Upper lobe of left lung (tissue), 4 donors: ENCODE measurements around the gene TMEM217.
"Not testable (repeated sequence)": the region's sequence is repeated elsewhere in the genome, so short reads cannot be mapped to it uniquely, and the experiment has no call there.

Experiments used
- EP300 ChIP-seq, 4 donors: sonication (generic); formaldehyde crosslinking; IDR thresholded peaks; one replicate each; pipeline ENCODE4 v1.5.1; 2017; ENCODE audit warnings: antibody characterized with exemption in 4 of 4, control low read depth in 2 of 4
- POLR2A ChIP-seq, 4 donors: fragments of 450-650 bp; IDR thresholded peaks; one replicate each; pipeline ENCODE4 v1.5.1; 2016 to 2017; ENCODE audit warnings: antibody characterized with exemption in 4 of 4, mild to moderate bottlenecking in 2 of 4
- TF ChIP-seq, protein P1 (sequence below), 6 experiments: fragments of 450-650 bp in 4 of 6; fragments of 200-600 bp in 2 of 6; sonication (generic) in 2 of 6; IDR thresholded peaks; one replicate each; pipeline ENCODE4 v1.5.1; 2016 to 2019; ENCODE audit warnings: antibody characterized with exemption in 6 of 6

DNA sequence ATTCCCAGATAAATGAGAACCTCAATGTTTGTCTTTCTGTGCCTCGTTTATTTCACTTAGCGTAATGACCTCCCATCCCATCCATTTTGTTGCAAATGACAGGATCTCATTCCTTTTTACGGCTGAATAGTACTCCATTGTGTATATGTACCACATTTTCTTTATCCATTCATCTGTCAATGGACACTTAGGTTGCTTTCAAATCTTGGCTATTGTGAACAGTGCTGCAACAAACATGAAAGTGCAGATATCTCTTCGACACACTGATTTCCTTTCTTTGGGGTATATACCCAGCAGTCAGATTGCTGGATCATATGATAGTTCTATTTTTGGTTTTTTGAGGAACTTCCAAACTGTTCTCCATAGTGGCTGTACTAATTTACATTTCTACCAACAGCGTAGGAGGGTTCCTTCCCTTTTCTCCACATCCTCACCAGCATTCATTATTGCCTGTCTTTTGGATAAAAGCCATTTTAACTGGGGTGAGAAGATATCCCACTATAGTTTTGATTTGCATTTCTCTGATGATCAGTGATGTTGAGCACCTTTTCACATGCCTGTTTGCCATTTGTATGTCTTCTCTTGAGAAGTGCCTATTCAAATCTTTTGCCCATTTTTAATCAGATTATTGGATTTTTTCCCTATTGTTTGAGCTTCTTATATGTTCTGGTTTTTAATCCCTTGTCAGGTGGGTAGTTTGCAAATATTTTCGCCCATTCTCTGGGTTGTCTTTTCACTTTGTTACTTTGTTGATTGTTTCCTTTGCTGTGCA lies 71.8 kb downstream of the TMEM217 start:
- TF ChIP-seq POLR2A, EP300 (IDR thresholded peaks at IDR 0.05): not testable (repeated sequence)
- TF ChIP-seq, protein P1, sequence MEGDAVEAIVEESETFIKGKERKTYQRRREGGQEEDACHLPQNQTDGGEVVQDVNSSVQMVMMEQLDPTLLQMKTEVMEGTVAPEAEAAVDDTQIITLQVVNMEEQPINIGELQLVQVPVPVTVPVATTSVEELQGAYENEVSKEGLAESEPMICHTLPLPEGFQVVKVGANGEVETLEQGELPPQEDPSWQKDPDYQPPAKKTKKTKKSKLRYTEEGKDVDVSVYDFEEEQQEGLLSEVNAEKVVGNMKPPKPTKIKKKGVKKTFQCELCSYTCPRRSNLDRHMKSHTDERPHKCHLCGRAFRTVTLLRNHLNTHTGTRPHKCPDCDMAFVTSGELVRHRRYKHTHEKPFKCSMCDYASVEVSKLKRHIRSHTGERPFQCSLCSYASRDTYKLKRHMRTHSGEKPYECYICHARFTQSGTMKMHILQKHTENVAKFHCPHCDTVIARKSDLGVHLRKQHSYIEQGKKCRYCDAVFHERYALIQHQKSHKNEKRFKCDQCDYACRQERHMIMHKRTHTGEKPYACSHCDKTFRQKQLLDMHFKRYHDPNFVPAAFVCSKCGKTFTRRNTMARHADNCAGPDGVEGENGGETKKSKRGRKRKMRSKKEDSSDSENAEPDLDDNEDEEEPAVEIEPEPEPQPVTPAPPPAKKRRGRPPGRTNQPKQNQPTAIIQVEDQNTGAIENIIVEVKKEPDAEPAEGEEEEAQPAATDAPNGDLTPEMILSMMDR (IDR thresholded peaks at IDR 0.05), result not testable (repeated sequence)
